Activated CD8-positive, alpha-beta memory T cell treated with anti-CD3 and anti-CD28 coated beads, Interleukin-2, amount 50 U/mL, for 4 hours (primary cell): ENCODE results near the gene UTP25.
"Not testable (repeated sequence)": the region's sequence is repeated elsewhere in the genome, so short reads cannot be mapped to it uniquely, and the experiment has no call there.

Source experiments
- DNase-seq: peaks from one replicate; pipeline ENCODE4 v3.0.0-alpha.2; 2020

The UTP25 gene

GRCh38 chr1:209876078-209876800, 48.5 kb downstream of the UTP25 start:
- DNase-seq, result no peak

GRCh38 chr1:209877087-209877764, 49.5 kb downstream of the UTP25 start:
- DNase-seq, result no peak

GRCh38 chr1:209878964-209879363, 51.2 kb downstream of the UTP25 start:
- no peak for DNase-seq

- DNase-seq, result no peak
Observed at GRCh38 chr1:209879539-209879938, 51.8 kb downstream of the UTP25 start.

- no peak for DNase-seq
Observed at GRCh38 chr1:209880031-209880430, 52.3 kb downstream of the UTP25 start.

GRCh38 chr1:209881619-209882018, 53.8 kb downstream of the UTP25 start:
- no peak for DNase-seq

- no peak for DNase-seq
Observed at GRCh38 chr1:209882286-209882685, 54.5 kb downstream of the UTP25 start.

GRCh38 chr1:209882942-209883340, 55.2 kb downstream of the UTP25 start:
- no peak for DNase-seq

- no peak for DNase-seq
Observed at GRCh38 chr1:209883341-209883971, 55.7 kb downstream of the UTP25 start.

- no peak for DNase-seq
Observed at GRCh38 chr1:209884249-209884648, 56.5 kb downstream of the UTP25 start.

GRCh38 chr1:209884665-209885117, 56.9 kb downstream of the UTP25 start:
- no peak for DNase-seq

GRCh38 chr1:209885403-209886218, 57.8 kb downstream of the UTP25 start:
- no peak for DNase-seq

GRCh38 chr1:209886219-209886536, 58.4 kb downstream of the UTP25 start:
- DNase-seq, result no peak

- DNase-seq, result not testable (repeated sequence)
Observed at GRCh38 chr1:209888291-209889076, 60.7 kb downstream of the UTP25 start.

GRCh38 chr1:209889077-209889418, 61.3 kb downstream of the UTP25 start:
- DNase-seq, result no peak

- DNase-seq, result no peak
Observed at GRCh38 chr1:209890641-209891330, 63.0 kb downstream of the UTP25 start.

GRCh38 chr1:209893751-209894150, 66.0 kb downstream of the UTP25 start:
- no peak for DNase-seq

- DNase-seq, result no peak
Observed at GRCh38 chr1:209895709-209896108, 67.9 kb downstream of the UTP25 start.

GRCh38 chr1:209896346-209896745, 68.6 kb downstream of the UTP25 start:
- DNase-seq, result no peak

GRCh38 chr1:209898271-209898670, 70.5 kb downstream of the UTP25 start:
- DNase-seq, result not testable (repeated sequence)

GRCh38 chr1:209898851-209899250, 71.1 kb downstream of the UTP25 start:
- not testable (repeated sequence) for DNase-seq

- no peak for DNase-seq
Observed at GRCh38 chr1:209899948-209900347, 72.2 kb downstream of the UTP25 start.
